Fibroblast of pulmonary artery (primary cell): ENCODE results near the gene DMPK.

Experiments used
- DNase-seq: peaks from one replicate; pipeline ENCODE4 v3.0.0-alpha.2; 2010; ENCODE audit warnings: low read depth
- H3K4me3 ChIP-seq: replicated peaks from 2 replicates; pipeline ENCODE4 v1.5.1; 2011; ENCODE audit warnings: low read depth, mild to moderate bottlenecking, control low read depth, low read length, moderate library complexity
- CTCF ChIP-seq: IDR thresholded peaks from 2 replicates; pipeline ENCODE4 v1.5.1; 2011; ENCODE audit warnings: mild to moderate bottlenecking, control low read depth, low read length, inconsistent platforms; ENCODE audit errors: missing control alignments

DMPK gene

GRCh38 chr19:45782162-45782691 lies at the start of gene DMPK:
Gene DMPK, minus strand, starts transcription at chr19:45782490. Its CDS starts 138 bp downstream, at chr19:45782352.
- TF ChIP-seq CTCF = no peak
- peak within 1 kb of the TSS; percentile 48 for H3K4me3 ChIP-seq
- no peak for DNase-seq

GRCh38 chr19:45828945-45829344 lies 46.7 kb upstream of the DMPK start:
- TF ChIP-seq CTCF = no peak
- H3K4me3 ChIP-seq = no peak overlapping the region
- DNase-seq = no peak

- no peak overlapping the region for H3K4me3 ChIP-seq
- TF ChIP-seq CTCF = no peak
These were observed 46.2 kb upstream of the DMPK start for GRCh38 chr19:45828523-45828922.

GRCh38 chr19:45827459-45828093 lies 45.3 kb upstream of the DMPK start:
- no peak for TF ChIP-seq CTCF
- no peak overlapping the region for H3K4me3 ChIP-seq
- no peak for DNase-seq

More at GRCh38 chr19:45828523-45828922, 46.2 kb upstream of the DMPK start:
- DNase-seq = no peak

GRCh38 chr19:45826934-45827333 lies 44.6 kb upstream of the DMPK start:
- H3K4me3 ChIP-seq = no peak overlapping the region
- no peak for TF ChIP-seq CTCF
- DNase-seq = no peak

- H3K4me3 ChIP-seq = no peak overlapping the region
- DNase-seq = no peak
- no peak for TF ChIP-seq CTCF
These were observed 43.9 kb upstream of the DMPK start for GRCh38 chr19:45825917-45826893.
